SK-N-SH (cell line): ENCODE data around the gene PDZD2. TPM values are rescaled to one million over a fixed set of nuclear protein-coding genes. Genes with fewer than 3 reads are reported as not detected.

Source experiments
- CTCF ChIA-PET: fragments of 300-600, 350-600 bp; formaldehyde crosslinking; extraction: SDS; loops from one replicate; lab custom pipeline; 2021; lab: Yijun Ruan, JAX
- POLR2A ChIA-PET: fragments of 350-600 bp; sonication (Branson Sonifier 250); formaldehyde crosslinking; extraction: SDS; loops from one replicate; lab custom pipeline; 2020; ENCODE audit warnings: antibody characterized with exemption, inconsistent platforms; lab: Yijun Ruan, JAX
- DNase-seq: peaks from one replicate; pipeline ENCODE4 v3.0.0; 2012
- H2AFZ ChIP-seq: fragments of 200-600 bp; sonication (generic); 2 replicates; pipeline ENCODE4 v1.8.1; 2016; ENCODE audit warnings: antibody characterized with exemption, mild to moderate bottlenecking, low read depth
- H3F3A ChIP-seq: fragments of 200-600 bp; sonication (generic); replicated peaks from 2 replicates; pipeline ENCODE3; 2016; ENCODE audit warnings: antibody characterized with exemption, mild to moderate bottlenecking; ENCODE audit not compliant: insufficient read depth
- H3K27ac ChIP-seq, 2 experiments: fragments of 200-500 bp in 1 of 2; fragments of 200-600 bp in 1 of 2; sonication (Bioruptor generic) in 1 of 2; sonication (generic), shearing (Covaris generic) in 1 of 2; 2 replicates each; pipeline versions ENCODE4 v1.5.1 to v1.6.1; 2014 to 2016; ENCODE audit warnings: low read depth in 2 of 2, inconsistent platforms in 1 of 2, low read length in 1 of 2, mild to moderate bottlenecking in 1 of 2, mixed read lengths in 1 of 2
- H3K27me3 ChIP-seq: fragments of 200-600 bp; sonication (generic), shearing (Covaris generic); 2 replicates; pipeline ENCODE4 v1.6.1; 2016; ENCODE audit warnings: mixed run types; ENCODE audit not compliant: insufficient read depth
- H3K36me3 ChIP-seq, 2 experiments: fragments of 200-500 bp in 1 of 2; fragments of 200-600 bp in 1 of 2; sonication (Bioruptor generic) in 1 of 2; sonication (generic) in 1 of 2; replicated peaks in 1 of 2; 2 replicates each; pipeline versions ENCODE3 to v1.5.1; 2014 to 2016; ENCODE audit warnings: low read length in 1 of 2, mild to moderate bottlenecking in 1 of 2; ENCODE audit not compliant: insufficient read depth in 2 of 2, control insufficient read depth in 1 of 2
- H3K4me1 ChIP-seq, 2 experiments: fragments of 200-500 bp in 1 of 2; fragments of 200-600 bp in 1 of 2; sonication (Bioruptor generic) in 1 of 2; sonication (generic), shearing (Covaris generic) in 1 of 2; 2 replicates each; pipeline versions ENCODE4 v1.5.1 to v1.6.1; 2014 to 2016; ENCODE audit warnings: low read depth in 1 of 2, low read length in 1 of 2, mixed run types in 1 of 2; ENCODE audit not compliant: insufficient read depth in 2 of 2, control insufficient read depth in 1 of 2
- H3K4me2 ChIP-seq: fragments of 200-600 bp; sonication (generic), shearing (Covaris generic); 2 replicates; pipeline ENCODE4 v1.6.1; 2017; ENCODE audit warnings: mixed run types
- H3K4me3 ChIP-seq, 2 experiments: fragments of 200-500 bp in 1 of 2; fragments of 200-600 bp in 1 of 2; sonication (Bioruptor generic) in 1 of 2; sonication (generic), shearing (Covaris generic) in 1 of 2; 2 replicates each; pipeline versions ENCODE4 v1.5.1 to v1.8.1; 2014 to 2016; ENCODE audit warnings: low read depth in 2 of 2, inconsistent platforms in 1 of 2, low read length in 1 of 2, mild to moderate bottlenecking in 1 of 2, mixed read lengths in 1 of 2, moderate library complexity in 1 of 2
- H3K79me2 ChIP-seq: fragments of 200-600 bp; sonication (generic); 2 replicates; pipeline ENCODE4 v1.8.1; 2017; ENCODE audit warnings: mild to moderate bottlenecking; ENCODE audit not compliant: insufficient read depth
- H3K9ac ChIP-seq: fragments of 200-600 bp; sonication (generic); 2 replicates; pipeline ENCODE4 v1.6.1; 2017; ENCODE audit warnings: mixed run types
- H3K9me2 ChIP-seq: fragments of 200-600 bp; sonication (generic); 2 replicates; pipeline ENCODE4 v1.6.1; 2017; ENCODE audit warnings: mixed run types
- H3K9me3 ChIP-seq: fragments of 200-600 bp; sonication (generic); 2 replicates; pipeline ENCODE4 v1.6.1; 2017; ENCODE audit warnings: mixed run types, mild to moderate bottlenecking, moderate library complexity
- H4K20me1 ChIP-seq: fragments of 200-600 bp; sonication (generic); 2 replicates; pipeline ENCODE4 v1.6.1; 2017; ENCODE audit warnings: mild to moderate bottlenecking, mixed run types; ENCODE audit not compliant: insufficient read depth
- CTCF ChIP-seq: fragments of 200-600 bp; sonication (generic); IDR thresholded peaks from 2 replicates; pipeline ENCODE4 v1.6.1; 2017; ENCODE audit warnings: antibody characterized with exemption, mild to moderate bottlenecking, moderate library complexity
- FOXJ3 ChIP-seq: sonication (generic); formaldehyde crosslinking; IDR thresholded peaks from 2 replicates; pipeline ENCODE4 v1.5.1; 2020; ENCODE audit warnings: mild to moderate bottlenecking, missing genetic modification reagents
- FOXM1 ChIP-seq: IDR thresholded peaks from 2 replicates; pipeline ENCODE4 v1.4.0; 2012; ENCODE audit warnings: low read depth, mild to moderate bottlenecking
- MAX ChIP-seq: IDR thresholded peaks from 2 replicates; pipeline ENCODE4 v1.4.0; 2012; ENCODE audit warnings: low read depth
- MXI1 ChIP-seq: IDR thresholded peaks from 2 replicates; pipeline ENCODE4 v1.6.1; 2012; ENCODE audit warnings: mild to moderate bottlenecking, low read depth, low read length, improper control_type of control experiment
- RCOR1 ChIP-seq: fragments of 150-350 bp; IDR thresholded peaks from 2 replicates; pipeline ENCODE4 v1.6.1; 2017; ENCODE audit warnings: antibody characterized with exemption, low read length
- RFX5 ChIP-seq: IDR thresholded peaks from 2 replicates; pipeline ENCODE4 v1.6.1; 2012; ENCODE audit warnings: mild to moderate bottlenecking, improper control_type of control experiment, low read length
- RXRA ChIP-seq: IDR thresholded peaks from 2 replicates; pipeline ENCODE4 v1.4.0; 2012; ENCODE audit warnings: low read depth, mild to moderate bottlenecking, borderline replicate concordance
- TCF12 ChIP-seq: IDR thresholded peaks from 2 replicates; pipeline ENCODE4 v1.4.0; 2012
- TEAD4 ChIP-seq: IDR thresholded peaks from 2 replicates; pipeline ENCODE4 v1.4.0; 2012; ENCODE audit warnings: mild to moderate bottlenecking, borderline replicate concordance; ENCODE audit not compliant: insufficient read depth
- USF2 ChIP-seq: fragments of 150-350 bp; IDR thresholded peaks from 2 replicates; pipeline ENCODE4 v1.6.1; 2017; ENCODE audit warnings: antibody characterized with exemption, low read length, low read depth, borderline replicate concordance
- YY1 ChIP-seq: IDR thresholded peaks from 2 replicates; pipeline ENCODE4 v1.4.0; 2012; ENCODE audit warnings: low read depth, mild to moderate bottlenecking
- WGBS: methylation state at CpG from one replicate; pipeline ENCODE4 v1.1.6; 2017; ENCODE audit warnings: low lambda C conversion rate; 5-methylcytosine and 5-hydroxymethylcytosine counted together
- polyA plus RNA-seq, 3 experiments: library from polyadenylated mRNA; depleted of rRNA; stranded (reverse); fragments of >200 nt; gene quantifications; 2 replicates each; pipeline ENCODE4 v1.2.3, GENCODE V29; 2012

The PDZD2 gene
- polyA plus RNA-seq, 1 of the 3 experiments (the other 2 are of a cell fraction) = 0.13 TPM

- no peaks in the 10 kb centered on the region for H3K9me2 ChIP-seq
- H4K20me1 ChIP-seq = no peaks in the 10 kb centered on the region
- H2AFZ ChIP-seq = no peak overlapping the region
- H3K79me2 ChIP-seq = no peaks in the 10 kb centered on the region
- CTCF ChIA-PET = interaction anchor here (1.6 kb wide), 1 partner anchor 13 kb away, joined by 3 read pairs; no protein-coding TSS in a partner anchor
- no peak for TF ChIP-seq FOXJ3 (CRISPR knock-in tag)
- 80% methylated on average over 11 of the region's 11 CpGs for WGBS
- no peak for DNase-seq
- no peaks in the 10 kb centered on the region for H3K4me1 ChIP-seq
- H3K4me2 ChIP-seq = no peak overlapping the region
- H3K9ac ChIP-seq = no peak overlapping the region
- H3K9me3 ChIP-seq = no peaks in the 10 kb centered on the region
- no peak overlapping the region for H3K27ac ChIP-seq
- POLR2A ChIA-PET = no interaction called here
- H3F3A ChIP-seq = no peaks in the 10 kb centered on the region
- no peaks in the 10 kb centered on the region for H3K36me3 ChIP-seq
- 0 out of 2 replicates have a peak, but pooled peaks cover 5% of the 10 kb centered on the region for H3K27me3 ChIP-seq
- H3K4me3 ChIP-seq = no peak overlapping the region
Measured at GRCh38 chr5:32001707-32002106, 362.8 kb downstream of the PDZD2 start.

- H3K4me2 ChIP-seq = no peak overlapping the region
- H3K27ac ChIP-seq = no peak overlapping the region
- H3K4me3 ChIP-seq = no peak overlapping the region
- CTCF ChIA-PET = no interaction called here
- no peaks in the 10 kb centered on the region for H3K36me3 ChIP-seq
- TF ChIP-seq RCOR1 (no peak), USF2 (no peak), FOXM1 (no peak), CTCF (no peak), TEAD4 (no peak), TCF12 (no peak), RXRA (no peak), MXI1 (no peak), RFX5 (no peak), YY1 (no peak), MAX (no peak)
- TF ChIP-seq, all 33 proteins: peak for 0
- Histone ChIP-seq H3K27me3 (no peaks in the 10 kb centered on the region), H3K9ac (no peak overlapping the region), H3F3A (no peaks in the 10 kb centered on the region), H2AFZ (no peak overlapping the region), H3K79me2 (no peaks in the 10 kb centered on the region), H4K20me1 (no peaks in the 10 kb centered on the region), H3K9me2 (no peaks in the 10 kb centered on the region), H3K4me1 (no peaks in the 10 kb centered on the region), H3K9me3 (no peaks in the 10 kb centered on the region)
- no peak for DNase-seq
- POLR2A ChIA-PET = no interaction called here
- 23% methylated on average over 3 of the region's 3 CpGs for WGBS
Measured at GRCh38 chr5:32002755-32003154, 363.8 kb downstream of the PDZD2 start.
